T-cell (primary cell): ENCODE results near the gene GIT2. TPM values are rescaled to one million over a fixed set of nuclear protein-coding genes. Genes with fewer than 3 reads are reported as not detected.
"Not testable (repeated sequence)": the region's sequence is repeated elsewhere in the genome, so short reads cannot be mapped to it uniquely, and the experiment has no call there.

ENCODE experiments used
- ATAC-seq, 4 experiments: fragments of 200-7000 bp in 3 of 4; fragments of 150-1000 bp in 1 of 4; cut with Tn5 transposase; replicated peaks in 1 of 4; 1 replicate in 3 of 4; 2 replicates in 1 of 4; pipeline ENCODE4 v1.10.0; 2021; ENCODE audit warnings: moderate library complexity in 3 of 4, mild to moderate bottlenecking in 2 of 4, moderate number of reproducible peaks in 1 of 4
- CTCF ChIA-PET, 2 donors: fragments of 300-600 bp; sonication (Branson Sonifier 250); formaldehyde crosslinking; loops; one replicate each; lab custom pipeline; 2022; ENCODE audit warnings: antibody characterized with exemption in 2 of 2; lab: Charles Lee
- POLR2A ChIA-PET, 2 donors: fragments of 300-600 bp; sonication (Branson Sonifier 250); formaldehyde crosslinking; loops; one replicate each; lab custom pipeline; 2022; ENCODE audit warnings: antibody characterized with exemption in 2 of 2; lab: Charles Lee
- DNase-seq, 35 experiments: peaks; one replicate each; pipeline versions ENCODE4 v3.0.0 to v3.0.0-alpha.2; 2013 to 2023
- H3K27ac ChIP-seq: one replicate; pipeline ENCODE4 v1.5.1; 2013; ENCODE audit warnings: low read length
- H3K27me3 ChIP-seq, 2 experiments: replicated peaks in 1 of 2; 1 replicate in 1 of 2; 2 replicates in 1 of 2; pipeline versions ENCODE4 v1.6.1 to v1.7.0; 2013; ENCODE audit warnings: low read length in 1 of 2, mixed read lengths in 1 of 2; ENCODE audit not compliant: control insufficient read depth in 2 of 2, insufficient read depth in 2 of 2; ENCODE audit errors: extremely low read depth in 1 of 2
- H3K36me3 ChIP-seq, 2 donors: 1 replicate in 1 of 2; 2 replicates in 1 of 2; pipeline versions ENCODE4 v1.6.1 to v1.7.0; 2013; ENCODE audit warnings: low read length in 1 of 2; ENCODE audit not compliant: control insufficient read depth in 2 of 2, insufficient read depth in 1 of 2; ENCODE audit errors: extremely low read depth in 1 of 2
- H3K4me1 ChIP-seq, 2 experiments: 1 replicate in 1 of 2; 2 replicates in 1 of 2; pipeline versions ENCODE4 v1.6.1 to v1.7.0; 2013; ENCODE audit warnings: low read length in 2 of 2, mixed read lengths in 1 of 2; ENCODE audit not compliant: insufficient read depth in 2 of 2, control insufficient read depth in 1 of 2; ENCODE audit errors: extremely low read depth in 1 of 2
- H3K4me3 ChIP-seq, 2 donors: 1 replicate in 1 of 2; 2 replicates in 1 of 2; pipeline versions ENCODE4 v1.5.1 to v1.7.0; 2013; ENCODE audit warnings: mild to moderate bottlenecking in 2 of 2, low read length in 1 of 2, moderate library complexity in 1 of 2; ENCODE audit not compliant: control insufficient read depth in 1 of 2; ENCODE audit errors: extremely low read depth in 1 of 2
- H3K9me3 ChIP-seq: 2 replicates; pipeline ENCODE4 v1.7.0; 2013
- H3K27ac Mint-ChIP-seq, 2 donors: one replicate each; pipeline ENCODE4 v1.8.0; 2020 to 2021; ENCODE audit warnings: mild to moderate bottlenecking in 2 of 2, mixed read lengths in 2 of 2
- H3K27me3 Mint-ChIP-seq, 2 donors: one replicate each; pipeline ENCODE4 v1.8.0; 2021 to 2022; ENCODE audit warnings: mixed read lengths in 2 of 2
- H3K36me3 Mint-ChIP-seq: one replicate; pipeline ENCODE4 v1.8.0; 2021; ENCODE audit warnings: mixed read lengths
- H3K4me1 Mint-ChIP-seq, 3 donors: one replicate each; pipeline ENCODE4 v1.8.0; 2020 to 2022; ENCODE audit warnings: mixed read lengths in 3 of 3, mild to moderate bottlenecking in 1 of 3
- H3K4me3 Mint-ChIP-seq, 3 donors: one replicate each; pipeline ENCODE4 v1.8.0; 2020 to 2022; ENCODE audit warnings: mild to moderate bottlenecking in 3 of 3, mixed read lengths in 3 of 3, moderate library complexity in 3 of 3
- H3K9me3 Mint-ChIP-seq, 3 donors: one replicate each; pipeline ENCODE4 v1.8.0; 2020 to 2022; ENCODE audit warnings: mixed read lengths in 3 of 3
- WGBS: methylation state at CpG from one replicate; pipeline ENCODE4 v1.1.5; 2013; ENCODE audit warnings: missing lambda C conversion rate; ENCODE audit not compliant: insufficient coverage; 5-methylcytosine and 5-hydroxymethylcytosine counted together
- total RNA-seq, 35 experiments: library from RNA in 6 of 35; stranded (reverse) in 6 of 35; fragments of 120-200 nt in 1 of 35; gene quantifications; one replicate each; pipeline versions ENCODE4 v1.2.1 to v1.2.4 and lab custom pipeline; 2013 to 2026

Gene GIT2
- total RNA-seq, 5 donors from 2014 or later (not counting 1 experiment from before 2014, with no cell fraction given) = 96.7 to 132 (median 108) TPM

DNA sequence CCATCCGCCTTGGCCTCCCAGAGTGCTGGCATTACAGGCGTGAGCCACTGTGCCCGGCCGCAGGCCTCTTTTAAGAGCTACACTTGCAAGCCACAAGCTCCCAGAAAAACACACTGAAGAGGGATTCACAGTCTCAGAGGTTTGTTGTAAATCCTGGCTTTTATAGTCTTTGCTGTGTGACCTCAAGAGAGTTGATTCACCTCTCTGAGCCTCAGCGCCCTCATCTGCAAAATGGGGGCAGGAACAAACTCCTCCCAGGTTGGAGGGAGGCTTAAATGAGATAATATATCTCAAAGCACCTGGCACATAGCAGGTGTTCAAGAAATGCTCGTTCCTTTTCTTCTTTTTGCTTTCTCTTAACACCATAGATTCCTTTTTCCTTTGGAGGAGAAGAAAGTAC, 100.0 kb downstream of the GIT2 start:
- Histone ChIP-seq H3K27me3 (no peaks in the 10 kb centered on the region), H3K27ac (no peak overlapping the region), H3K4me1 (peaks cover 4 to 31% of the 10 kb centered on the region in 2 experiments), H3K4me3 (no peak overlapping the region), H3K36me3 (no peaks in the 10 kb centered on the region), H3K9me3 (no peaks in the 10 kb centered on the region)
- DNase-seq = no peak
- POLR2A ChIA-PET = no interaction called here
- peaks cover 24 to 36% (median 30%) of the 10 kb centered on the region in 3 donors for H3K4me1 Mint-ChIP-seq
- no peak overlapping the region for H3K27ac Mint-ChIP-seq
- WGBS = no CpG with 5 or more reads among the region's 6 CpGs
- CTCF ChIA-PET = no interaction called here
- no peaks in the 10 kb centered on the region for H3K9me3 Mint-ChIP-seq
- no peaks in the 10 kb centered on the region for H3K27me3 Mint-ChIP-seq
- ATAC-seq = no peak
- H3K4me3 Mint-ChIP-seq = no peak overlapping the region
- H3K36me3 Mint-ChIP-seq = no peaks in the 10 kb centered on the region

DNA sequence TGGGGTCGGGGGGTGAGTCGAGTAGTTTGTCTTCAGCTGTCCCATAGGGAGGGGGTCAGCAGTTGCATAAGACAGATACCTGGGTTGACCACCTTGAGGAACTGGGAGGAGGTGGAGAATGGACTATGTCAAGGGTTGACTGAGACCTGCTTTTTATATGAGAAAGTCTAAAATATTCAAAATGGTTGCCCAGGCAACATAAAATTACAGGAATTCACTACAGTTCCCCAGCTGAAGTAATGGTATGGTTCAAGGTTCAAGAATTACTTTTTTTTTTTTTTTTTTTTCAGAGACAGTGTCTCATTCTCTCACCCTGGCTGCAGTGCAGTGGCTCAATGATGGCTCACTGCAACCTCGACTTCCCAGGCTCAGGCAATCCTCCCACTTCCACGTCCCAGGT, 101.2 kb downstream of the GIT2 start:
- ChIA-PET POLR2A (no interaction called here), CTCF (no interaction called here)

GRCh38 chr12:109893261-109893995, 102.7 kb downstream of the GIT2 start:
- ATAC-seq (no peak), DNase-seq (no peak)
- Histone ChIP-seq H3K27me3 (no peaks in the 10 kb centered on the region), H3K36me3 (no peaks in the 10 kb centered on the region), H3K4me1 (peaks cover 7 to 34% of the 10 kb centered on the region in 2 experiments), H3K4me3 (no peak overlapping the region), H3K27ac (no peak overlapping the region), H3K9me3 (no peaks in the 10 kb centered on the region)
- H3K36me3 Mint-ChIP-seq = no peaks in the 10 kb centered on the region
- H3K4me3 Mint-ChIP-seq = peak overlapping the region in 1 of 3 donors; percentile 15
- WGBS = no CpG with 5 or more reads among the region's 7 CpGs
- H3K27me3 Mint-ChIP-seq = no peaks in the 10 kb centered on the region
- peak overlapping the region in 1 of 2 donors; percentile 67 for H3K27ac Mint-ChIP-seq
- ChIA-PET CTCF (interaction anchor here in 1 of 2 donors (0.6 kb wide), 2 partner anchors 17 to 177 kb away, joined by 3 to 9 read pairs; no protein-coding TSS in a partner anchor), POLR2A (interaction anchor here in 1 of 2 donors (0.7 kb wide), 1 partner anchor 8 kb away, joined by 6 read pairs; no protein-coding TSS in a partner anchor)
- no peaks in the 10 kb centered on the region for H3K9me3 Mint-ChIP-seq
- peaks cover 28 to 40% (median 31%) of the 10 kb centered on the region in 3 donors for H3K4me1 Mint-ChIP-seq

More for the DNA sequence above, 101.2 kb downstream of the GIT2 start:
- no peaks in the 10 kb centered on the region for H3K9me3 Mint-ChIP-seq
- H3K36me3 ChIP-seq = no peaks in the 10 kb centered on the region
- peaks cover 3 to 27% of the 10 kb centered on the region in 2 experiments for H3K4me1 ChIP-seq
- WGBS = 81% methylated on average over 2 of the region's 4 CpGs
- no peaks in the 10 kb centered on the region for H3K27me3 Mint-ChIP-seq
- no peak overlapping the region for H3K27ac Mint-ChIP-seq
- no peak overlapping the region for H3K27ac ChIP-seq
- no peak overlapping the region for H3K4me3 Mint-ChIP-seq
- H3K4me1 Mint-ChIP-seq = peaks cover 19 to 31% (median 23%) of the 10 kb centered on the region in 3 donors
- no peak for DNase-seq
- no peaks in the 10 kb centered on the region for H3K27me3 ChIP-seq
- H3K36me3 Mint-ChIP-seq = no peaks in the 10 kb centered on the region
- H3K9me3 ChIP-seq = no peaks in the 10 kb centered on the region
- ATAC-seq = no peak
- no peak overlapping the region for H3K4me3 ChIP-seq

- Histone ChIP-seq H3K9me3 (no peaks in the 10 kb centered on the region), H3K27me3 (no peaks in the 10 kb centered on the region), H3K36me3 (no peaks in the 10 kb centered on the region), H3K27ac (peak overlapping the region; percentile 26), H3K4me1 (peaks cover 11 to 41% of the 10 kb centered on the region in 2 experiments), H3K4me3 (no peak overlapping the region)
- DNase-seq = peak in 16 of 35 experiments; percentile 8 to 54 (median 18)
- Mint-ChIP-seq H3K27ac (no peak overlapping the region), H3K27me3 (no peaks in the 10 kb centered on the region), H3K4me3 (peak overlapping the region in 1 of 3 donors; percentile 15), H3K9me3 (no peaks in the 10 kb centered on the region), H3K4me1 (peaks cover 35 to 45% (median 38%) of the 10 kb centered on the region in 3 donors), H3K36me3 (no peaks in the 10 kb centered on the region)
- 0% methylated on average over 1 of the region's 4 CpGs for WGBS
- peak in 2 of 4 experiments; percentile 36 to 69 for ATAC-seq
- CTCF ChIA-PET = no interaction called here
- POLR2A ChIA-PET = interaction anchor here (0.5 to 0.6 kb wide), 2 partner anchors 33 to 48 kb away, joined by 3 to 5 read pairs; no protein-coding TSS in a partner anchor
Measured at GRCh38 chr12:109892748-109893147, 103.4 kb downstream of the GIT2 start.

- Histone ChIP-seq H3K27me3 (no peaks in the 10 kb centered on the region), H3K4me3 (no peak overlapping the region), H3K36me3 (no peaks in the 10 kb centered on the region), H3K4me1 (peaks cover 11 to 46% of the 10 kb centered on the region in 2 experiments), H3K9me3 (no peaks in the 10 kb centered on the region), H3K27ac (peak overlapping the region; percentile 26)
- no peak for DNase-seq
- no peaks in the 10 kb centered on the region for H3K27me3 Mint-ChIP-seq
- no peaks in the 10 kb centered on the region for H3K36me3 Mint-ChIP-seq
- no peaks in the 10 kb centered on the region for H3K9me3 Mint-ChIP-seq
- H3K4me1 Mint-ChIP-seq = peaks cover 40 to 50% (median 43%) of the 10 kb centered on the region in 3 donors
- WGBS = no CpG with 5 or more reads among the region's 1 CpG
- peak overlapping the region in 1 of 2 donors; percentile 60 for H3K27ac Mint-ChIP-seq
- no peak for ATAC-seq
- H3K4me3 Mint-ChIP-seq = peak overlapping the region in 1 of 3 donors; percentile 15
- CTCF ChIA-PET = interaction anchor here in 1 of 2 donors (0.6 kb wide), 1 partner anchor 510 kb away, joined by 3 read pairs; no protein-coding TSS in a partner anchor
- POLR2A ChIA-PET = interaction anchor here (0.5 to 0.6 kb wide), 2 partner anchors 33 to 48 kb away, joined by 3 to 5 read pairs; no protein-coding TSS in a partner anchor
Measured at GRCh38 chr12:109892165-109892715, 103.9 kb downstream of the GIT2 start.

DNA sequence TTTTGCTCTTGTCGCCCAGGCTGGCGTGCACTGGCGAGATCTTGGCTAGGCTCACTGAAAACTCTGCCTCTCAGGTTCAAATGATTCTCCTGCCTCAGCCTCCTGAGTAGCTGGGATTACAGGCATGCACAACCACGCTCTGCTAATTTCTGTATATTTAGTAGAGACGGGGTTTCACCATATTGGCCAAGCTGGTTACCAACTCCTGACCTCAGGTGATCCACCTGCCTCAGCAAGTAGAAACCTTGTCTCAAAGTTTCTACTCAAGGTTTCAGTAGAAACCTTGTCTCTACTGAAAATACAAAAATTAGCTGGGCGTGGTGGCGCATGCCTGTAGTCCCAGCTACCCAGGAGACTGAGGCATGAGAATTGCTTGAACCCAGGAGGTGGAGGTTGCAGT, 104.4 kb downstream of the GIT2 start:
- POLR2A ChIA-PET = not testable (repeated sequence)

More for the DNA sequence above, 104.4 kb downstream of the GIT2 start:
- DNase-seq, H3K4me3 ChIP-seq, H3K9me3 ChIP-seq, H3K27ac Mint-ChIP-seq, H3K36me3 ChIP-seq, H3K9me3 Mint-ChIP-seq, H3K27me3 Mint-ChIP-seq, H3K36me3 Mint-ChIP-seq, CTCF ChIA-PET, H3K27me3 ChIP-seq, H3K27ac ChIP-seq, ATAC-seq: not testable (repeated sequence)
- peaks cover 11 to 51% of the 10 kb centered on the region in 2 experiments for H3K4me1 ChIP-seq
- WGBS = 100% methylated on average over 1 of the region's 7 CpGs
- peaks cover 40 to 50% (median 43%) of the 10 kb centered on the region in 3 donors for H3K4me1 Mint-ChIP-seq
- H3K4me3 Mint-ChIP-seq = peak overlapping the region in 1 of 3 donors; percentile 15
